ENCODE measurements around the gene MYOM1.

DNA sequence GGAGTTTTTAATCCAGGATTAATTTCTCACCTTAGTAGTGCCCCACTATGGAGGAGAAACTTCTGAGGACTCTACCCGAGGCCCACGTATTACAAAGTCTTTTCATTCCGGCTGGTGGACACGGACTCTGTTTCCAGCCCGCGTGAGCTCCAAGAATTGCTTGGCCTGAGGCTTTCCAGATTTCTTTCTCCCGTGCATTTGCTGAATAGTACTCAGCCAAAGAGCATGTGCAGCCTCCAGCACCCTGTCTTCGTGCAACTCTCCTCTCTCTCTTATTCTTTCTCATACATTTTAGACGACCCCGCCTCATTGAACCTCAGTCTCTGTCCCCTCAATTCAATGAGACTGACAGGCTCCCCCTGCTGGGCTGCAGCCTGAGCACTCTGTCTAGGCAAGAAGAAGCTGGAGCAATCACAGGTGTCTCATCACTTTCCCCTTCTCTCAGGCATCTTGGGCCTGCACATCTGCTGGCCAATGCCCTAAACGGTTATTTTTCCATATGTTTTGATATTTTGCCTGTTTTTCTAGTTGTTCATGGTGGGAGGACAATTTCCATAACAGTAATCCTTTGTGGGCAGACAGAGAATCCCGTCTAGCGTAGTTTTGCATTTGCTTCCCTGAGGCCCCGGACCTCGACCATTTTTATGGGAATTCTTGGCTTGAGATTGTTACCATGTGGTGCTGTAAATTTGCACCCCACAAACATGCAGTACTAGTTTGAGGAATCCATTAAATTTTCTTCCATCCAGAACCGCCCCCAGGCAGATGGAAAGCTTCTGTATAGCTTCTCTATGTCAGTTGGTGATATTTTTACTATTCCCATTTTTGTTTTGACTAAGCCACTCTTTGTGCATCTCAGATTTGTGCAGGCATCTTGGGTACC is 156.7 kb downstream of the MYOM1 start:
- TF ChIP-seq FOXK2 (IDR thresholded peaks at IDR 0.05) (no peak), SUZ12 (IDR thresholded peaks at IDR 0.05) (no peak), ARNT (IDR thresholded peaks at IDR 0.05) (no peak), SP1 (IDR thresholded peaks at IDR 0.05) (no peak), ELF4 (IDR thresholded peaks at IDR 0.05) (no peak), BHLHE40 (IDR thresholded peaks at IDR 0.05; ENCODE audit: borderline replicate concordance) (no peak), NFRKB (IDR thresholded peaks at IDR 0.05) (no peak), FOXA1 (IDR thresholded peaks at IDR 0.05) (no peak), ZNF384 (IDR thresholded peaks at IDR 0.05) (no peak), FOXM1 (IDR thresholded peaks at IDR 0.05; ENCODE audit: borderline replicate concordance) (no peak)
